ENCODE results near the gene NENF.
A peak's percentile ranks its signal among the peaks of the same experiment; 100 is the strongest.
"Not testable (repeated sequence)": the region's sequence is repeated elsewhere in the genome, so short reads cannot be mapped to it uniquely, and the experiment has no call there.

Gene NENF

GRCh38 chr1:212432661-212433576, at the start of gene NENF:
Gene NENF (plus strand): TSS chr1:212432920. CDS start chr1:212432944, 24 bp downstream.
- DNase-seq (ENCODE audit: low read depth) = peak; percentile 51

- DNase-seq (ENCODE audit: low read depth) = no peak
Observed at GRCh38 chr1:212386029-212386428, 46.7 kb upstream of the NENF start.

- no peak for DNase-seq (ENCODE audit: low read depth)
Observed at GRCh38 chr1:212388985-212389716, 43.6 kb upstream of the NENF start.

- not testable (repeated sequence) for DNase-seq (ENCODE audit: low read depth)
Observed at GRCh38 chr1:212395678-212396437, 36.9 kb upstream of the NENF start.

- no peak for DNase-seq (ENCODE audit: low read depth)
Observed at GRCh38 chr1:212396638-212397037, 36.1 kb upstream of the NENF start.

- DNase-seq (ENCODE audit: low read depth) = no peak
Observed at GRCh38 chr1:212397171-212397570, 35.5 kb upstream of the NENF start.

- no peak for DNase-seq (ENCODE audit: low read depth)
Observed at GRCh38 chr1:212401042-212401441, 31.7 kb upstream of the NENF start.

GRCh38 chr1:212401838-212402582, 30.7 kb upstream of the NENF start:
- no peak for DNase-seq (ENCODE audit: low read depth)

GRCh38 chr1:212402666-212403321, 29.9 kb upstream of the NENF start:
- DNase-seq (ENCODE audit: low read depth) = no peak

GRCh38 chr1:212410231-212410820, 22.4 kb upstream of the NENF start:
- no peak for DNase-seq (ENCODE audit: low read depth)

- no peak for DNase-seq (ENCODE audit: low read depth)
Observed at GRCh38 chr1:212412374-212412773, 20.3 kb upstream of the NENF start.

GRCh38 chr1:212413902-212414327, 18.8 kb upstream of the NENF start:
- no peak for DNase-seq (ENCODE audit: low read depth)

GRCh38 chr1:212414328-212415106, 18.2 kb upstream of the NENF start, which contains the start of gene PACC1:
Gene PACC1 (minus strand): TSS chr1:212414886. CDS start chr1:212414757, 129 bp downstream.
- peak; percentile 72 for DNase-seq (ENCODE audit: low read depth)

GRCh38 chr1:212415107-212415841, 17.4 kb upstream of the NENF start:
- no peak for DNase-seq (ENCODE audit: low read depth)

GRCh38 chr1:212421165-212421564, 11.6 kb upstream of the NENF start:
- DNase-seq (ENCODE audit: low read depth) = no peak

- no peak for DNase-seq (ENCODE audit: low read depth)
Observed at GRCh38 chr1:212423879-212424278, 8.8 kb upstream of the NENF start.

- no peak for DNase-seq (ENCODE audit: low read depth)
Observed at GRCh38 chr1:212428496-212428895, 4.2 kb upstream of the NENF start.

- no peak for DNase-seq (ENCODE audit: low read depth)
Observed at GRCh38 chr1:212430416-212430815, 2.3 kb upstream of the NENF start.

- no peak for DNase-seq (ENCODE audit: low read depth)
Observed at GRCh38 chr1:212430955-212431394, 1.7 kb upstream of the NENF start.

Data from stimulated activated CD8-positive, alpha-beta memory T cell treated with anti-CD3 and anti-CD28 coated beads, Interleukin-15, amount 100 ng/mL, for 1 hour (primary cell).